Chondrocyte (in vitro differentiated cells): ENCODE data around the gene ZFPM1. TPM values are rescaled to one million over a fixed set of nuclear protein-coding genes. Genes with fewer than 3 reads are reported as not detected.

Experiments used
- DNase-seq: peaks from one replicate; pipeline ENCODE4 v3.0.0; 2021; ENCODE audit warnings: mixed read lengths, low spot score
- H3K27ac Mint-ChIP-seq: one replicate; pipeline ENCODE4 v1.8.0; 2021; ENCODE audit warnings: mild to moderate bottlenecking, moderate library complexity, mixed read lengths; ENCODE audit not compliant: unreplicated experiment
- H3K27me3 Mint-ChIP-seq: 2 replicates; pipeline ENCODE4 v1.8.0; 2021; ENCODE audit warnings: low read depth, mixed read lengths
- H3K36me3 Mint-ChIP-seq: 2 replicates; pipeline ENCODE4 v1.8.0; 2021; ENCODE audit warnings: low read depth, mixed read lengths
- H3K4me1 Mint-ChIP-seq: 2 replicates; pipeline ENCODE4 v1.8.0; 2021; ENCODE audit warnings: low read depth, mild to moderate bottlenecking, mixed read lengths
- H3K4me3 Mint-ChIP-seq: one replicate; pipeline ENCODE4 v1.8.0; 2021; ENCODE audit warnings: mild to moderate bottlenecking, moderate library complexity, mixed read lengths; ENCODE audit not compliant: unreplicated experiment
- H3K9me3 Mint-ChIP-seq: 2 replicates; pipeline ENCODE4 v1.8.0; 2021; ENCODE audit warnings: low read depth, mixed read lengths
- total RNA-seq: library from RNA; stranded (reverse); gene quantifications from 3 replicates; pipeline ENCODE4 v1.2.1, GENCODE V29; 2021
- TF ChIP-seq, protein P1 (sequence below): fragments of 200-600 bp; sonication (generic); IDR thresholded peaks from 2 replicates; pipeline ENCODE4 v1.5.0; 2021; ENCODE audit warnings: antibody characterized with exemption, mild to moderate bottlenecking, moderate library complexity

Gene ZFPM1
- total RNA-seq, 1 donor from 2014 or later, result 7.6 TPM

DNA sequence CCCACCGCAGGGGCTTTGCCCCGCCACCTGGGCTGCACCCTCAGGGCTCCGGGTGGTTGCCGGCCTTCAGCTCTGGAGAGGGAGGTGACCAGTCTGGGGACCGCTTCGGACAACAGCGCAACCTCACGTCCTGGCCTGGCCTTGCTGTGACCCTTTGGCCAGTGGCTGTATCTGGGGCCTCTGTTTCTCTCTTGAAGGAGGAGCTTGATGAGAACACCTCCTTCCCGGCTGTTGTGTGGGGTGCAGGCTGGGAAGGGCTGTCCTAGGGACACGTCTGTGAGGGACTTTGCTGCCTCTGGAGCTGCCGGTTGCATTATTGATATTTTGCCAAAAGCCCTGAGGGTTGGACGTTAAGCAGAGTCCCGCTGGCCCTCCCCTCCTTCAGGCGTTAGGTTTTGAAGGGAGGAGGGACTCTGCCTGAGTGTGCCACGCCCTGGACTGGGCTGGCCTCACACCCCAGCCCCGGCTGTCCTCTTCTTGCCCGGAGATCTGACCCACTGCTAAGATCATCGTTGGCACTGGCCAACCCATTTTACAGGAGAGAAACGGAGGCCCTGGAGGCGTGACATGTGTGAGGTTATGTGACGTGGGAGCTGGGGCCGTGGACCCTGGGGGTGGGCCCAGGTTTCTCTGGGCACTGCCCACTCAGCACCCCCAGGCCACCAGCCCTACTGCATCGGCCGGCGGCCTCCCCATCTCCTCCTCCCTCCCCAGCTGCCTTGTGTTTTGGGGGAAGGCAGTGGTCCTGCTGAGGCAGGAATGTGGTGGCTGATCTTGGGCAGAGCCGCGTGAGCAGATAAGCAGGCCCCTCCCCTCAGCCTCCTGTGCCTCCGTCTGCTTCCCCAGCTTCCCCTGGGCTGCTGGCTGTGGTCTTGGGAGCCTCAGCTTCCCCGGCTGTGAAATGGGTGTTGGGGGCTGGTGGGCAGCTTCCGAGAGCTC lies 8.5 kb downstream of the ZFPM1 start:
- no peak overlapping the region for H3K27ac Mint-ChIP-seq

DNA sequence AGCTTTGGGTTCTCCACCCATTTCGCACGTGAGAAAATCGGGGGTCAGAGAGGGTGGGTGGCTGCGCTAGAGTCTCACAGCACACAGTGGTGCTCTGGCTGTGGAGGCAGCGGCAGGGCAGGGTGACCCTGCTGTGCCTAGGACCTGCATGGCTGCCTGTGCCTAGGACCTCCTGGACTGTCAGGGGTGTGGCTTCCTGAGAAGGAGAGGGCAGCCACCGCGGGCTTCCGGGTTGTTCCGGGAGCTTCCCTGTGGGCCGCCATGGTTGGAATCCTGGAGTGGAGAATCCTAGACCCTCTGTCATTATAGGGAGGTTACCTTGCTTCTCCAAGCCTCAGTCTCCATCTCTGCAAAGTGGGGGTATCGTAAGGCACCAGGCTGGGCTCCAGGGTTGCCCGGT lies 9.3 kb downstream of the ZFPM1 start:
- Mint-ChIP-seq H3K27ac (no peak overlapping the region), H3K4me1 (peaks cover 5% of the 10 kb centered on the region), H3K27me3 (no peaks in the 10 kb centered on the region)

More for the DNA sequence above, 8.5 kb downstream of the ZFPM1 start:
- Mint-ChIP-seq H3K36me3 (no peaks in the 10 kb centered on the region), H3K27me3 (no peaks in the 10 kb centered on the region), H3K4me1 (peaks cover 5% of the 10 kb centered on the region), H3K9me3 (no peaks in the 10 kb centered on the region), H3K4me3 (no peak overlapping the region)
- no peak for DNase-seq
- TF ChIP-seq, protein P1, sequence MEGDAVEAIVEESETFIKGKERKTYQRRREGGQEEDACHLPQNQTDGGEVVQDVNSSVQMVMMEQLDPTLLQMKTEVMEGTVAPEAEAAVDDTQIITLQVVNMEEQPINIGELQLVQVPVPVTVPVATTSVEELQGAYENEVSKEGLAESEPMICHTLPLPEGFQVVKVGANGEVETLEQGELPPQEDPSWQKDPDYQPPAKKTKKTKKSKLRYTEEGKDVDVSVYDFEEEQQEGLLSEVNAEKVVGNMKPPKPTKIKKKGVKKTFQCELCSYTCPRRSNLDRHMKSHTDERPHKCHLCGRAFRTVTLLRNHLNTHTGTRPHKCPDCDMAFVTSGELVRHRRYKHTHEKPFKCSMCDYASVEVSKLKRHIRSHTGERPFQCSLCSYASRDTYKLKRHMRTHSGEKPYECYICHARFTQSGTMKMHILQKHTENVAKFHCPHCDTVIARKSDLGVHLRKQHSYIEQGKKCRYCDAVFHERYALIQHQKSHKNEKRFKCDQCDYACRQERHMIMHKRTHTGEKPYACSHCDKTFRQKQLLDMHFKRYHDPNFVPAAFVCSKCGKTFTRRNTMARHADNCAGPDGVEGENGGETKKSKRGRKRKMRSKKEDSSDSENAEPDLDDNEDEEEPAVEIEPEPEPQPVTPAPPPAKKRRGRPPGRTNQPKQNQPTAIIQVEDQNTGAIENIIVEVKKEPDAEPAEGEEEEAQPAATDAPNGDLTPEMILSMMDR, result no peak

DNA sequence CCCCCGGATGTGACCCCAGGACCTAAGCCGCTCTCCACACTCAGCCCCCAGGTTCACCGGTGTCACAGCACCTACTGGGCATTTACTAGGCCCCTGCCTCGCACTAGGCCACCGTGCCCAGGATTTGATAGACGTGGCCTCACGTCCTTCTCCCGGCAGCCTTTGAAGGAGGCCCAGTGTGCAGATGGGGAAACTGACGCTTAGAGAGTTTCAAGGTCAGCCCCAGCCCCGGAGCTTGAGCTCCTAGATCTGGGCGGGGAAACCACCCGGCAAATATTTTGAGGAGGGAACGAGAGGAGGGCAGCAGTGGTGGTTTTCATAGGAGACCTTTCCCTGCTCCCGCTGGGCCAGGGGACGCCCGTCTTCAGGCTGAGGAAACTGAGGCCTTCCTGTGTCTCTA lies 10.3 kb downstream of the ZFPM1 start:
- TF ChIP-seq, protein P1, result no peak
- H3K4me3 Mint-ChIP-seq, result no peak overlapping the region
- H3K4me1 Mint-ChIP-seq, result peaks cover 5% of the 10 kb centered on the region
- no peak for DNase-seq
- H3K27ac Mint-ChIP-seq, result no peak overlapping the region
- H3K27me3 Mint-ChIP-seq, result no peaks in the 10 kb centered on the region
- no peaks in the 10 kb centered on the region for H3K36me3 Mint-ChIP-seq
- no peaks in the 10 kb centered on the region for H3K9me3 Mint-ChIP-seq

More for the DNA sequence above, 9.3 kb downstream of the ZFPM1 start:
- no peak for DNase-seq
- Mint-ChIP-seq H3K36me3 (no peaks in the 10 kb centered on the region), H3K9me3 (no peaks in the 10 kb centered on the region), H3K4me3 (no peak overlapping the region)
- TF ChIP-seq, protein P1, result no peak

- H3K27ac Mint-ChIP-seq, result no peak overlapping the region
- no peak overlapping the region for H3K4me3 Mint-ChIP-seq
- no peaks in the 10 kb centered on the region for H3K9me3 Mint-ChIP-seq
- H3K27me3 Mint-ChIP-seq, result no peaks in the 10 kb centered on the region
- DNase-seq, result no peak
- H3K4me1 Mint-ChIP-seq, result peaks cover 5% of the 10 kb centered on the region
- no peaks in the 10 kb centered on the region for H3K36me3 Mint-ChIP-seq
- TF ChIP-seq, protein P1, result no peak
These were observed 11.6 kb downstream of the ZFPM1 start for GRCh38 chr16:88464447-88465318.

DNA sequence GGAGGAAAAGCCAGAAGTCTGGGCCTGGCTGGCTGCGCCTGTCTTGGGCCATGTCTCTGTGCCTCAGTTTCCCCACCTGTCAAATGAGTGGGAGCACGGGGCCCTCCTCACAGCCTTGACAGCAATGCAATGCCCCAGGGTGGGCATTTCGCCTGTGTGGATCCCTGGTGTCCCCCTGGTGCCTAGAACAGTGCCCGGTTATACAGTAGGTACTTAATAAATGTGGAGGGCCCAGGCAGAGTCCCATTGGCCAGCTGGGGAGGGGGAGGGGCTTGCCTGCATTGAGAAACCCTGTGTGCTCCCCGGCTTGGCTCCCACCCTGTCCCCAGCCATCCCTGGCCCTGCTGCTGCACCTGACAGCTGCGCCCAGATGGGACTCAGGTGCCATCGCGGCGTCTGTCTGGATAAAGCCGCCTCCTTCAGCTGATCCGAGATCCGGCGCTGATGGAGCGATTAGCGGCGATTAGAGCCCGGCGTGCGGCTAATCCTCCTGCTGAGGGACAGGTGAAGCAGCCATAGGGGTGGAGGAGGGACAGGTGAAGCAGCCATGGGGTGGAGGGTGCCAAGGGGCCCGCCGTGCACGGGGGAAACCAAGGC lies 12.4 kb downstream of the ZFPM1 start:
- no peak overlapping the region for H3K27ac Mint-ChIP-seq
- H3K4me3 Mint-ChIP-seq, result no peak overlapping the region
- peaks cover 5% of the 10 kb centered on the region for H3K4me1 Mint-ChIP-seq
- DNase-seq, result no peak
- H3K36me3 Mint-ChIP-seq, result no peaks in the 10 kb centered on the region
- H3K27me3 Mint-ChIP-seq, result no peaks in the 10 kb centered on the region
- TF ChIP-seq, protein P1, result no peak
- no peaks in the 10 kb centered on the region for H3K9me3 Mint-ChIP-seq
